ENCODE measurements around the gene ZSCAN16. TPM values are rescaled to one million over a fixed set of nuclear protein-coding genes. Genes with fewer than 3 reads are reported as not detected.

ZSCAN16 gene
- total RNA-seq, 4 donors from 2014 or later, result 2.4 to 7.6 (median 4.2) TPM

DNA sequence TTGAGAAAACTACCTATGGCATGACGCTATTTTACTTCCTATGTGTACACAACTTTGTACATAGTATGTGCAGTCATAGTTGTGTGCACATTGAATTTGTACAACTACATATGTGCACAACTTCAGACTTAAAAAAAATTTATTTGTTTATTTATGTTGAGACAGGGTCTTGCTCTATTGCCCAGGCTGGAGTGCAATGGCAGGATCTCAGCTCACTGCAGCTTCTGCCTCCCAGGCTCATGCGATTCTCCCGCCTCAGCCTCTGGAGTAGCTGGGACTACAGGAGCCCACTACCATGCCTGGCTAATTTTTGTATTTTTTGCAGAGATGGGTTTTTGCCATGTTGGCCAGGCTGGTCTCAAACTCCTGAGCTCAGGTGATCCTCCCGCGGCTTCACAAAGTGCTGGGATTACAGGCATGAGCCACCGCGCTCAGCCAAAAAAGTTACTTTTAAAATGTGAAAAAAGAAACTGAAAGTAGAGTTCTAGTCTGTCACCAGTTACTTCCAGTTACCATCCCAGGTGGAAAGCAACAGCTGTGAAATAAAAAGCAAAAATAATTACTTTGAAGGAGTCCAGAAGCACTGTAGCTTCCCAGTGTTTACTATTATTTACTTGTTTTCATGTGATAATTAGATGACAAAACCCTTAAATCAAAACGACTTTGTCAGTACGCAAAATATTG, 15.6 kb downstream of the ZSCAN16 start:
- no peak for TF ChIP-seq POLR2A (IDR thresholded peaks at IDR 0.05)
- TF ChIP-seq, protein P1, sequence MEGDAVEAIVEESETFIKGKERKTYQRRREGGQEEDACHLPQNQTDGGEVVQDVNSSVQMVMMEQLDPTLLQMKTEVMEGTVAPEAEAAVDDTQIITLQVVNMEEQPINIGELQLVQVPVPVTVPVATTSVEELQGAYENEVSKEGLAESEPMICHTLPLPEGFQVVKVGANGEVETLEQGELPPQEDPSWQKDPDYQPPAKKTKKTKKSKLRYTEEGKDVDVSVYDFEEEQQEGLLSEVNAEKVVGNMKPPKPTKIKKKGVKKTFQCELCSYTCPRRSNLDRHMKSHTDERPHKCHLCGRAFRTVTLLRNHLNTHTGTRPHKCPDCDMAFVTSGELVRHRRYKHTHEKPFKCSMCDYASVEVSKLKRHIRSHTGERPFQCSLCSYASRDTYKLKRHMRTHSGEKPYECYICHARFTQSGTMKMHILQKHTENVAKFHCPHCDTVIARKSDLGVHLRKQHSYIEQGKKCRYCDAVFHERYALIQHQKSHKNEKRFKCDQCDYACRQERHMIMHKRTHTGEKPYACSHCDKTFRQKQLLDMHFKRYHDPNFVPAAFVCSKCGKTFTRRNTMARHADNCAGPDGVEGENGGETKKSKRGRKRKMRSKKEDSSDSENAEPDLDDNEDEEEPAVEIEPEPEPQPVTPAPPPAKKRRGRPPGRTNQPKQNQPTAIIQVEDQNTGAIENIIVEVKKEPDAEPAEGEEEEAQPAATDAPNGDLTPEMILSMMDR (IDR thresholded peaks at IDR 0.05), result no peak
- Histone ChIP-seq H3K27ac (no peak overlapping the region), H3K36me3 (peaks cover 4% of the 10 kb centered on the region), H3K4me3 (no peak overlapping the region), H3K4me1 (peaks cover 38% of the 10 kb centered on the region), H3K9me3 (no peaks in the 10 kb centered on the region), H3K27me3 (no peaks in the 10 kb centered on the region)
- WGBS, result 67% methylated on average over 9 of the region's 9 CpGs
- DNase-seq (ENCODE audit: low spot score in 2 of 2), result no peak

DNA sequence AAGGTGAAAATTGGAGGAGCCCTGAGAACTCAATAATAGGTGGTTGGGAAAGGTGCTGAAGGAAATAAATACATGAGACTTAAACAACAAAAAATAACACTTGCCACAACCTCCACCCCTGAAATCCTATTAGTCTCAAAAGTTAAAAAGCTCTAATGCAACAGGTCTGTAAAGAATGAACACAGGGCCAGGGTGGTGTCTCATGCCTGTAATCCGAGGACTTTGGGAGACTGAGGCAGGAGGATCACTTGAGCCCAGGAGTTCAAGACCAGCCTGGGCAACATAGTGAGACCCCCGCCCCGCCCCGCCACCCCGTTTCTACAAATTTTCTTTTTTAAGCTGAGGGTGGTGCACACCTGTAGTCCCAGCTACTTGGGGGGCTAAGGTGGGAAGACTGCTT, 16.2 kb downstream of the ZSCAN16 start:
- TF ChIP-seq POLR2AphosphoS5 (IDR thresholded peaks at IDR 0.05) (no peak), POLR2A (IDR thresholded peaks at IDR 0.05) (no peak), EP300 (IDR thresholded peaks at IDR 0.05) (no peak)
- TF ChIP-seq, protein P1 (IDR thresholded peaks at IDR 0.05), result no peak
- DNase-seq (ENCODE audit: low spot score in 2 of 2), result no peak
- Histone ChIP-seq H3K27me3 (no peaks in the 10 kb centered on the region), H3K36me3 (peaks cover 4% of the 10 kb centered on the region), H3K4me3 (no peak overlapping the region), H3K27ac (no peak overlapping the region), H3K4me1 (peaks cover 34% of the 10 kb centered on the region), H3K9me3 (no peaks in the 10 kb centered on the region)
- WGBS, result 68% methylated on average over 5 of the region's 5 CpGs

DNA sequence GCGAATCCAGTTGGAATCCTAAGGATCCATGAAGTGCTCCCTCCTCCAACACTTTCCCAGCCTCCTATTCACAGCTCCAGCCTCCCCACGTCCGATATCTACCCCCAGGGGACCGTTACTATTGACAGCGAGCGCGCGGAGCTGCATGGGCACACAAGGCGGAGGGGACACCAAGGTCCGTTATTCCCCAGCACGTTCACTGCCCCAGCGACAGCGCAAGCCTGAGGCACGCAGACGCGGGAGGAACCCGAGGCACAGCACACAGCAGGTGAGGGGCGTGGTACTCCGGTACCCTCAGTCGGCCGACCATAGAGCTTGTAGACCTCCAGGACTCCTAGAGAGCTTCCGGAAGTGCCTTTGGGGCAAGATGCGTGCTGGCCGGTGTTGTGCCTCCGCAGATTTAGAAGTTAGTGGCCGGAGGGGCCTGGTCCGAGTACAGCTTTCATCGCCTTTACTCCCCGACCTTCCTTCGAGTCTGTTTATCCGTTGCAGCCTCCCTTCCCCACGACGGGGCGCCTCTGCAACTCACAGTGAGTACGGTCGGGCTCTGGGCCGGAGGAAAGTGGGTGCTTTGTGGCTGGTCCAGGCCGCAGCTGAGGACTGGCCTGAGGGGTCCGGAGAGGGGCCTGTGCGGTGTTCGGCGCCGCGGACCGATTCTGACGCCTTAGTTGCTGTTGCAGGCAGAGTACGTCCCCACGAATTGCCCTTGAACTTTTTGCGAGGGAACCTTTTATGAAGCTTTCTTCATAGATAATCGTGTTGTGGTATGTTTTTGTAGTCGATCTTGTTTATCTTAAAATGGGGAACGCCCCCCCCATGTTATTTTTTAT, 17.3 kb downstream of the ZSCAN16 start, which contains the start of gene ZKSCAN8:
ZKSCAN8 (plus strand) TSS at position 384 of the 830 bp plus-strand sequence. CDS start 6,525 bp downstream, outside the sequence.
- WGBS, result under 1% methylated on average over 41 of the region's 52 CpGs
- H3K4me1 ChIP-seq, result peaks cover 26% of the 10 kb centered on the region
- no peaks in the 10 kb centered on the region for H3K9me3 ChIP-seq
- peaks cover 4% of the 10 kb centered on the region for H3K36me3 ChIP-seq
- no peaks in the 10 kb centered on the region for H3K27me3 ChIP-seq
- H3K27ac ChIP-seq, result peak within 1 kb of the TSS; percentile 44
- TF ChIP-seq POLR2A (IDR thresholded peaks at IDR 0.05), result peak in 1 of 2 donors; percentile 28
- TF ChIP-seq POLR2AphosphoS5 (IDR thresholded peaks at IDR 0.05), result no peak
- TF ChIP-seq, protein P1 (IDR thresholded peaks at IDR 0.05), result no peak
- TF ChIP-seq EP300 (IDR thresholded peaks at IDR 0.05), result no peak
- DNase-seq (ENCODE audit: low spot score in 2 of 2), result peak; percentile 83 to 88
- H3K4me3 ChIP-seq, result peak within 1 kb of the TSS; percentile 77

DNA sequence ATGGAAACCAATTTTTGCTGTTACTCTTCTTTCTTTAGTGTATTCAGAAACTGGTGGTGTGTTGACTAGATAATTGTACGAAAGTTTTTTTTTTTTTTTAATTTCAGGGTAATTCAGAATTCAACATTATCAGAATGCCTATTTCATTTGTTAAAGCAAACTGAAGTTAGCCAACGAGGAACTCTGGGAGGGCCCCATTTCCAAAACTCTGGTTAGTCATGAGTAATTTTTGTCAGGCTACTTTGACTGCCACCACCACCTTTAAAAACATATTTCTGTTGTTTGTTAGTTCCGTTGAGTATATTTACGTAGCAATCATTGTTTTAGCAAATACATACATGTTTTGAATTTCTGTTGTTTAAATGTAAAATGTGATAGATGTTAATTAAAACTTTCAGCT, 18.0 kb downstream of the ZSCAN16 start:
- 17% methylated on average over 4 of the region's 4 CpGs for WGBS
- peaks cover 4% of the 10 kb centered on the region for H3K36me3 ChIP-seq
- H3K9me3 ChIP-seq, result no peaks in the 10 kb centered on the region
- H3K27ac ChIP-seq, result no peak overlapping the region
- H3K4me3 ChIP-seq, result peak overlapping the region; percentile 77
- peaks cover 22% of the 10 kb centered on the region for H3K4me1 ChIP-seq
- no peak for TF ChIP-seq POLR2AphosphoS5 (IDR thresholded peaks at IDR 0.05)
- TF ChIP-seq, protein P1 (IDR thresholded peaks at IDR 0.05), result no peak
- no peak for TF ChIP-seq POLR2A (IDR thresholded peaks at IDR 0.05)
- TF ChIP-seq EP300 (IDR thresholded peaks at IDR 0.05), result no peak
- no peaks in the 10 kb centered on the region for H3K27me3 ChIP-seq
- DNase-seq (ENCODE audit: low spot score in 2 of 2), result no peak

DNA sequence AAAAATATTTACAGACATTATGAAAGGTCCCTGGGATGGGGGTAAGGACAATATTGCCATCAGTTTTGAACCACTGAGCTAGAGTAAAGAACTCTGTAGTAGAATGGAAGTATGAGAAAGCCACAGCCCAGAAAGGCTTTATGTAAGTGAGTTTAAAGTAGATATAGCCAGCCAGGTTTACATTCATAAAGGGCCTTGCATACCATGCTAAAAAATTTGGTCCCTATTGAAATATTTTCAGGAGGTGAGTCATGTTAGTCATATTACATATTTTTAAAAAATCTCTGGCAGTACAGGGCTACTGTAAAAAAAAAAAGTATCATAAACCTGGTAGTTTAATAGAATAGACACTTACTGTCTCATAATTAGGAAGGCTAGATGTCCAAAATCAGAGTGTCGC, 20.8 kb downstream of the ZSCAN16 start:
- H3K27ac ChIP-seq, result no peak overlapping the region
- peaks cover 12% of the 10 kb centered on the region for H3K4me1 ChIP-seq
- DNase-seq (ENCODE audit: low spot score in 2 of 2), result no peak
- no peak overlapping the region for H3K4me3 ChIP-seq
- no peaks in the 10 kb centered on the region for H3K9me3 ChIP-seq
- WGBS, result 97% methylated on average over 1 of the region's 1 CpG
- peaks cover 28% of the 10 kb centered on the region for H3K36me3 ChIP-seq
- TF ChIP-seq EP300 (IDR thresholded peaks at IDR 0.05) (no peak), POLR2AphosphoS5 (IDR thresholded peaks at IDR 0.05) (no peak), POLR2A (IDR thresholded peaks at IDR 0.05) (no peak)
- TF ChIP-seq, protein P1 (IDR thresholded peaks at IDR 0.05), result no peak
- H3K27me3 ChIP-seq, result no peaks in the 10 kb centered on the region

Data from suprapubic skin (tissue), 4 donors.